ENCODE data around the gene JAK1.

The JAK1 gene

GRCh38 chr1:64948905-64949833, 17.2 kb downstream of the JAK1 start:
- Histone ChIP-seq H3K36me3 (replicated peaks; ENCODE audit: insufficient read depth, low read length) (no peaks in the 10 kb centered on the region), H4K20me1 (ENCODE audit: insufficient read depth, low read length) (peaks cover 19% of the 10 kb centered on the region; the same call in 1 of the 2 replicates), H3K27ac (ENCODE audit: low read length) (no peak overlapping the region; the same call in 1 of the 2 replicates), H3K4me1 (ENCODE audit: low read length) (peaks cover 42% of the 10 kb centered on the region), H3K9me3 (replicated peaks; ENCODE audit: insufficient read depth, low read length) (no peaks in the 10 kb centered on the region), H3K27me3 (replicated peaks; ENCODE audit: insufficient read depth, low read length) (no peaks in the 10 kb centered on the region), H3K9ac (ENCODE audit: low read length) (no peak overlapping the region), H2AFZ (ENCODE audit: low read length) (no peak overlapping the region), H3F3A (ENCODE audit: insufficient read depth, low read length) (no peaks in the 10 kb centered on the region), H3K79me2 (ENCODE audit: low read length) (peaks cover 99% of the 10 kb centered on the region), H3K9me2 (replicated peaks; ENCODE audit: insufficient read depth, low read length) (no peaks in the 10 kb centered on the region), H3K4me3 (ENCODE audit: low read length) (no peak overlapping the region), H3K4me2 (ENCODE audit: low read depth, low read length) (no peak overlapping the region)
- TF ChIP-seq EZH2phosphoT487 (IDR thresholded peaks at IDR 0.05; ENCODE audit: low read length) (no peak), EZH2 (optimal IDR thresholded peaks at IDR 0.05; ENCODE audit: low read depth, low read length) (no peak), CTCF (IDR thresholded peaks at IDR 0.05; ENCODE audit: low read length) (no peak)
- no peak for DNase-seq

GRCh38 chr1:64948216-64948615, 18.1 kb downstream of the JAK1 start:
- no peak for TF ChIP-seq EZH2 (optimal IDR thresholded peaks at IDR 0.05; ENCODE audit: low read depth, low read length)
- TF ChIP-seq EZH2phosphoT487 (IDR thresholded peaks at IDR 0.05; ENCODE audit: low read length): no peak
- no peak for TF ChIP-seq CTCF (IDR thresholded peaks at IDR 0.05; ENCODE audit: low read length)
- no peak overlapping the region for H3K4me2 ChIP-seq (ENCODE audit: low read depth, low read length)
- H3K4me1 ChIP-seq (ENCODE audit: low read length): peaks cover 44% of the 10 kb centered on the region
- no peaks in the 10 kb centered on the region for H3K36me3 ChIP-seq (replicated peaks; ENCODE audit: insufficient read depth, low read length)
- no peaks in the 10 kb centered on the region for H3K27me3 ChIP-seq (replicated peaks; ENCODE audit: insufficient read depth, low read length)
- H3K9me2 ChIP-seq (replicated peaks; ENCODE audit: insufficient read depth, low read length): no peaks in the 10 kb centered on the region
- no peak overlapping the region; the same call in 1 of the 2 replicates for H3K27ac ChIP-seq (ENCODE audit: low read length)
- H4K20me1 ChIP-seq (ENCODE audit: insufficient read depth, low read length): peaks cover 18% of the 10 kb centered on the region; the same call in 1 of the 2 replicates
- DNase-seq: no peak
- no peaks in the 10 kb centered on the region for H3K9me3 ChIP-seq (replicated peaks; ENCODE audit: insufficient read depth, low read length)
- H3K4me3 ChIP-seq (ENCODE audit: low read length): no peak overlapping the region
- no peaks in the 10 kb centered on the region for H3F3A ChIP-seq (ENCODE audit: insufficient read depth, low read length)
- no peak overlapping the region for H2AFZ ChIP-seq (ENCODE audit: low read length)
- peaks cover 96% of the 10 kb centered on the region for H3K79me2 ChIP-seq (ENCODE audit: low read length)
- H3K9ac ChIP-seq (ENCODE audit: low read length): no peak overlapping the region

GRCh38 chr1:64946916-64947315, 19.4 kb downstream of the JAK1 start:
- Histone ChIP-seq H3K9ac (ENCODE audit: low read length) (no peak overlapping the region), H4K20me1 (ENCODE audit: insufficient read depth, low read length) (0 out of 2 replicates have a peak, but pooled peaks cover 5% of the 10 kb centered on the region), H3K4me2 (ENCODE audit: low read depth, low read length) (peak overlapping the region; percentile 10; the same call in 1 of the 2 replicates), H3K27me3 (replicated peaks; ENCODE audit: insufficient read depth, low read length) (no peaks in the 10 kb centered on the region), H3K36me3 (replicated peaks; ENCODE audit: insufficient read depth, low read length) (no peaks in the 10 kb centered on the region), H3K9me3 (replicated peaks; ENCODE audit: insufficient read depth, low read length) (no peaks in the 10 kb centered on the region), H2AFZ (ENCODE audit: low read length) (no peak overlapping the region), H3K27ac (ENCODE audit: low read length) (0 out of 2 replicates have a peak overlapping the region, but pooled peaks have one; percentile 11), H3F3A (ENCODE audit: insufficient read depth, low read length) (no peaks in the 10 kb centered on the region), H3K9me2 (replicated peaks; ENCODE audit: insufficient read depth, low read length) (no peaks in the 10 kb centered on the region), H3K4me3 (ENCODE audit: low read length) (no peak overlapping the region), H3K4me1 (ENCODE audit: low read length) (peaks cover 48% of the 10 kb centered on the region), H3K79me2 (ENCODE audit: low read length) (peaks cover 96% of the 10 kb centered on the region)
- peak; percentile 20 for DNase-seq
- TF ChIP-seq CTCF (IDR thresholded peaks at IDR 0.05; ENCODE audit: low read length) (no peak), EZH2phosphoT487 (IDR thresholded peaks at IDR 0.05; ENCODE audit: low read length) (no peak), EZH2 (optimal IDR thresholded peaks at IDR 0.05; ENCODE audit: low read depth, low read length) (no peak)

All from MM.1S (cell line).